ENCODE measurements around the gene CCRL2. TPM values are rescaled to one million over a fixed set of nuclear protein-coding genes. Genes with fewer than 3 reads are reported as not detected.

The CCRL2 gene
- total and polyA plus RNA-seq, 4 donors, result 0.93 to 3.9 (median 1.8) TPM

GRCh38 chr3:46413951-46414350, 6.9 kb downstream of the CCRL2 start:
- WGBS (ENCODE audit: insufficient coverage), result 81% methylated on average over 3 of the region's 5 CpGs
- no peaks in the 10 kb centered on the region for H3K36me3 ChIP-seq (ENCODE audit: control insufficient read depth, insufficient read depth, low read length)
- no peaks in the 10 kb centered on the region for H3K4me1 ChIP-seq (ENCODE audit: control insufficient read depth, insufficient read depth, low read length)
- no peak overlapping the region for H3K4me3 ChIP-seq (ENCODE audit: low read depth, low read length)
- H3K27ac ChIP-seq (ENCODE audit: low read depth, low read length), result no peak overlapping the region
- DNase-seq (ENCODE audit: low read depth in 4 of 6, low spot score in 6 of 6), result no peak
- no peaks in the 10 kb centered on the region for H3K27me3 ChIP-seq (ENCODE audit: control insufficient read depth, insufficient read depth, low read length)
- H3K9me3 ChIP-seq (ENCODE audit: control insufficient read depth, insufficient read depth, low read length), result no peaks in the 10 kb centered on the region

GRCh38 chr3:46414739-46415138, 7.7 kb downstream of the CCRL2 start:
- no peaks in the 10 kb centered on the region for H3K27me3 ChIP-seq (ENCODE audit: control insufficient read depth, insufficient read depth, low read length)
- no peak overlapping the region for H3K4me3 ChIP-seq (ENCODE audit: low read depth, low read length)
- no peaks in the 10 kb centered on the region for H3K9me3 ChIP-seq (ENCODE audit: control insufficient read depth, insufficient read depth, low read length)
- no peak overlapping the region for H3K27ac ChIP-seq (ENCODE audit: low read depth, low read length)
- H3K4me1 ChIP-seq (ENCODE audit: control insufficient read depth, insufficient read depth, low read length), result no peaks in the 10 kb centered on the region
- no peak for DNase-seq (ENCODE audit: low read depth in 4 of 6, low spot score in 6 of 6)
- 63% methylated on average over 1 of the region's 4 CpGs for WGBS (ENCODE audit: insufficient coverage)
- H3K36me3 ChIP-seq (ENCODE audit: control insufficient read depth, insufficient read depth, low read length), result no peaks in the 10 kb centered on the region

GRCh38 chr3:46416125-46416810, 9.2 kb downstream of the CCRL2 start:
- Histone ChIP-seq H3K36me3 (ENCODE audit: control insufficient read depth, insufficient read depth, low read length) (no peaks in the 10 kb centered on the region), H3K9me3 (ENCODE audit: control insufficient read depth, insufficient read depth, low read length) (no peaks in the 10 kb centered on the region), H3K4me1 (ENCODE audit: control insufficient read depth, insufficient read depth, low read length) (no peaks in the 10 kb centered on the region), H3K27ac (ENCODE audit: low read depth, low read length) (no peak overlapping the region), H3K27me3 (ENCODE audit: control insufficient read depth, insufficient read depth, low read length) (no peaks in the 10 kb centered on the region), H3K4me3 (ENCODE audit: low read depth, low read length) (no peak overlapping the region)
- peak in 1 of 6 donors; percentile 56 for DNase-seq (ENCODE audit: low read depth in 4 of 6, low spot score in 6 of 6)
- WGBS (ENCODE audit: insufficient coverage), result 34% methylated on average over 5 of the region's 10 CpGs

GRCh38 chr3:46416811-46417510, 9.9 kb downstream of the CCRL2 start:
- no peaks in the 10 kb centered on the region for H3K9me3 ChIP-seq (ENCODE audit: control insufficient read depth, insufficient read depth, low read length)
- H3K36me3 ChIP-seq (ENCODE audit: control insufficient read depth, insufficient read depth, low read length), result no peaks in the 10 kb centered on the region
- DNase-seq (ENCODE audit: low read depth in 4 of 6, low spot score in 6 of 6), result no peak
- WGBS (ENCODE audit: insufficient coverage), result 88% methylated on average over 3 of the region's 7 CpGs
- no peak overlapping the region for H3K4me3 ChIP-seq (ENCODE audit: low read depth, low read length)
- no peak overlapping the region for H3K27ac ChIP-seq (ENCODE audit: low read depth, low read length)
- no peaks in the 10 kb centered on the region for H3K27me3 ChIP-seq (ENCODE audit: control insufficient read depth, insufficient read depth, low read length)
- no peaks in the 10 kb centered on the region for H3K4me1 ChIP-seq (ENCODE audit: control insufficient read depth, insufficient read depth, low read length)

- Histone ChIP-seq H3K27me3 (ENCODE audit: control insufficient read depth, insufficient read depth, low read length) (no peaks in the 10 kb centered on the region), H3K4me3 (ENCODE audit: low read depth, low read length) (no peak overlapping the region), H3K4me1 (ENCODE audit: control insufficient read depth, insufficient read depth, low read length) (no peaks in the 10 kb centered on the region), H3K9me3 (ENCODE audit: control insufficient read depth, insufficient read depth, low read length) (no peaks in the 10 kb centered on the region), H3K27ac (ENCODE audit: low read depth, low read length) (no peak overlapping the region), H3K36me3 (ENCODE audit: control insufficient read depth, insufficient read depth, low read length) (no peaks in the 10 kb centered on the region)
- no peak for DNase-seq (ENCODE audit: low read depth in 4 of 6, low spot score in 6 of 6)
- WGBS (ENCODE audit: insufficient coverage), result 87% methylated on average over 8 of the region's 9 CpGs
Observed at GRCh38 chr3:46417841-46418611, 11.0 kb downstream of the CCRL2 start.

- 96% methylated on average over 4 of the region's 4 CpGs for WGBS (ENCODE audit: insufficient coverage)
- no peaks in the 10 kb centered on the region for H3K36me3 ChIP-seq (ENCODE audit: control insufficient read depth, insufficient read depth, low read length)
Observed at GRCh38 chr3:46419816-46420215, 12.8 kb downstream of the CCRL2 start.

GRCh38 chr3:46420931-46421330, 13.9 kb downstream of the CCRL2 start:
- Histone ChIP-seq H3K4me1 (ENCODE audit: control insufficient read depth, insufficient read depth, low read length) (no peaks in the 10 kb centered on the region), H3K27me3 (ENCODE audit: control insufficient read depth, insufficient read depth, low read length) (no peaks in the 10 kb centered on the region), H3K4me3 (ENCODE audit: low read depth, low read length) (no peak overlapping the region), H3K9me3 (ENCODE audit: control insufficient read depth, insufficient read depth, low read length) (no peaks in the 10 kb centered on the region), H3K36me3 (ENCODE audit: control insufficient read depth, insufficient read depth, low read length) (no peaks in the 10 kb centered on the region), H3K27ac (ENCODE audit: low read depth, low read length) (no peak overlapping the region)
- 90% methylated on average over 2 of the region's 2 CpGs for WGBS (ENCODE audit: insufficient coverage)
- DNase-seq (ENCODE audit: low read depth in 4 of 6, low spot score in 6 of 6), result no peak

More at GRCh38 chr3:46419816-46420215, 12.8 kb downstream of the CCRL2 start:
- H3K27ac ChIP-seq (ENCODE audit: low read depth, low read length), result no peak overlapping the region
- no peak for DNase-seq (ENCODE audit: low read depth in 4 of 6, low spot score in 6 of 6)
- H3K4me1 ChIP-seq (ENCODE audit: control insufficient read depth, insufficient read depth, low read length), result no peaks in the 10 kb centered on the region
- no peaks in the 10 kb centered on the region for H3K27me3 ChIP-seq (ENCODE audit: control insufficient read depth, insufficient read depth, low read length)
- H3K9me3 ChIP-seq (ENCODE audit: control insufficient read depth, insufficient read depth, low read length), result no peaks in the 10 kb centered on the region
- H3K4me3 ChIP-seq (ENCODE audit: low read depth, low read length), result no peak overlapping the region

GRCh38 chr3:46422617-46423016, 15.6 kb downstream of the CCRL2 start:
- Histone ChIP-seq H3K27ac (ENCODE audit: low read depth, low read length) (no peak overlapping the region), H3K9me3 (ENCODE audit: control insufficient read depth, insufficient read depth, low read length) (no peaks in the 10 kb centered on the region), H3K4me1 (ENCODE audit: control insufficient read depth, insufficient read depth, low read length) (no peaks in the 10 kb centered on the region), H3K27me3 (ENCODE audit: control insufficient read depth, insufficient read depth, low read length) (no peaks in the 10 kb centered on the region), H3K4me3 (ENCODE audit: low read depth, low read length) (no peak overlapping the region), H3K36me3 (ENCODE audit: control insufficient read depth, insufficient read depth, low read length) (no peaks in the 10 kb centered on the region)
- DNase-seq (ENCODE audit: low read depth in 4 of 6, low spot score in 6 of 6), result no peak
- 90% methylated on average over 5 of the region's 6 CpGs for WGBS (ENCODE audit: insufficient coverage)

GRCh38 chr3:46423588-46423987, 16.5 kb downstream of the CCRL2 start:
- Histone ChIP-seq H3K4me3 (ENCODE audit: low read depth, low read length) (no peak overlapping the region), H3K27ac (ENCODE audit: low read depth, low read length) (no peak overlapping the region), H3K9me3 (ENCODE audit: control insufficient read depth, insufficient read depth, low read length) (no peaks in the 10 kb centered on the region), H3K27me3 (ENCODE audit: control insufficient read depth, insufficient read depth, low read length) (no peaks in the 10 kb centered on the region), H3K4me1 (ENCODE audit: control insufficient read depth, insufficient read depth, low read length) (no peaks in the 10 kb centered on the region), H3K36me3 (ENCODE audit: control insufficient read depth, insufficient read depth, low read length) (no peaks in the 10 kb centered on the region)
- 90% methylated on average over 3 of the region's 5 CpGs for WGBS (ENCODE audit: insufficient coverage)
- DNase-seq (ENCODE audit: low read depth in 4 of 6, low spot score in 6 of 6), result no peak
